HG02884 (cell line): ENCODE data around the gene GMEB2.
"Not testable (repeated sequence)": the region's sequence is repeated elsewhere in the genome, so short reads cannot be mapped to it uniquely, and the experiment has no call there.

Experiments used
- ATAC-seq: cut with Tn5 transposase; IDR thresholded peaks from one replicate; pipeline ENCODE4 v1.9.1; 2021; ENCODE audit warnings: mild to moderate bottlenecking, moderate library complexity; ENCODE audit not compliant: unreplicated experiment

The GMEB2 gene

GRCh38 chr20:63657260-63657936, 30.5 kb upstream of the GMEB2 start:
- no peak for ATAC-seq

- ATAC-seq: no peak
These were observed 29.6 kb upstream of the GMEB2 start for GRCh38 chr20:63656451-63656850.

GRCh38 chr20:63655249-63655648, 28.3 kb upstream of the GMEB2 start:
- no peak for ATAC-seq

GRCh38 chr20:63653974-63654668, 27.2 kb upstream of the GMEB2 start:
- ATAC-seq: no peak

GRCh38 chr20:63653041-63653973, 26.4 kb upstream of the GMEB2 start, which contains the start of gene STMN3:
Gene STMN3, minus strand, starts transcription at chr20:63653424. Its CDS starts 79 bp downstream, at chr20:63653345.
- ATAC-seq: no peak

GRCh38 chr20:63652192-63652980, 25.5 kb upstream of the GMEB2 start:
- ATAC-seq: no peak

- ATAC-seq: no peak
These were observed 25.0 kb upstream of the GMEB2 start for GRCh38 chr20:63651942-63652191.

GRCh38 chr20:63650486-63650885, 23.6 kb upstream of the GMEB2 start:
- ATAC-seq: not testable (repeated sequence)

- ATAC-seq: no peak
These were observed 22.1 kb upstream of the GMEB2 start for GRCh38 chr20:63648895-63649589.

GRCh38 chr20:63648190-63648589, 21.3 kb upstream of the GMEB2 start:
- ATAC-seq: no peak

GRCh38 chr20:63645218-63645617, 18.3 kb upstream of the GMEB2 start:
- no peak for ATAC-seq

- ATAC-seq: no peak
These were observed 17.0 kb upstream of the GMEB2 start for GRCh38 chr20:63643946-63644345.

GRCh38 chr20:63643499-63643898, 16.6 kb upstream of the GMEB2 start:
- ATAC-seq: no peak

GRCh38 chr20:63642527-63643247, 15.8 kb upstream of the GMEB2 start:
- no peak for ATAC-seq

- peak; percentile 54 for ATAC-seq
These were observed 15.1 kb upstream of the GMEB2 start for GRCh38 chr20:63641792-63642523.

GRCh38 chr20:63641146-63641791, 14.4 kb upstream of the GMEB2 start:
- ATAC-seq: peak; percentile 16

GRCh38 chr20:63640686-63641085, 13.8 kb upstream of the GMEB2 start:
- ATAC-seq: not testable (repeated sequence)

- no peak for ATAC-seq
These were observed 13.2 kb upstream of the GMEB2 start for GRCh38 chr20:63640086-63640485.
